HepG2 (cell line): ENCODE results near the gene ST6GALNAC3.

ENCODE experiments used
- NR3C1 ChIP-seq: sonication (generic); formaldehyde crosslinking; IDR thresholded peaks from 2 replicates; pipeline ENCODE4 v1.4.0; 2020; ENCODE audit warnings: missing genetic modification reagents
- SUZ12 ChIP-seq: fragments of 150-350 bp; IDR thresholded peaks from 2 replicates; pipeline ENCODE4 v1.6.1; 2014; ENCODE audit warnings: low read depth, low read length
- ZNF44 ChIP-seq: sonication (generic); formaldehyde crosslinking; IDR thresholded peaks from 2 replicates; pipeline ENCODE4 v1.5.1; 2020; ENCODE audit warnings: mild to moderate bottlenecking, missing genetic modification reagents
- ZNF644 ChIP-seq: IDR thresholded peaks from 2 replicates; pipeline ENCODE4 v1.6.1; 2016; ENCODE audit warnings: low read depth
- TF ChIP-seq, protein P1 (sequence below): sonication (generic); formaldehyde crosslinking; IDR thresholded peaks from 2 replicates; pipeline ENCODE4 v1.5.0; 2020; ENCODE audit warnings: mild to moderate bottlenecking, missing genetic modification reagents, moderate library complexity

DNA sequence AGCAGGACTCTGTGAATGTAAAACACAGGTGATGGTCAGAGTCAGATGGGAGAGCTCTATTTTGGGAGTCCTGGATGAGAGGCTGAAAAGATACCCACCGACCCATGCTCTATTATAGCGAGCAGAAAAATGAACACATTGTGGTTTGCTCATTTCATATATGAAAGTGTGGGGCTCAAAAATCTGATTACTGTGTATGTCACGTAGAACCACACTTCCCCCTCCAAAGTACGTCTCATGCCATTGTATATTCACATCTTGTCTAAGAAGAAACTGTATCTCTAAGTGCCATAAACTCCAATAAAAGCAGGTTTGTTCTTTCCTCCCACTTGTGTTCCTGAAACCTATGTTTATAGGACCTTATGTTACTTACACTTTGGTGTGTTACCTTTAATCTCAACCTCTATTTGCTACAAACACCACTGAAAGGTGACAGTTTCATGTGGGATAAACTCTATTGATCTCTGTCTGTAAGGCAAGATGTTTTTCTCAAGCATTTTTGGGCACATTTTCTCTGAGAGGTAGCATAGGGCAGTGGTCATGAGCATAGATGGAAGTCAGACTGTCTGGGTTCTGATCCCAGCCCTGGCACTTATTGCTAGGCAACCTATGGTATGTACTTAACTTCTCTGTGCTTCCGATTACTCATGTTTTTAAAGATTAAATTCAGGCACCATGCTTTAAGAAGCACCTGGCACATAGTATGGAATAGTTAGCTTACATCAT lies 214.4 kb downstream of the ST6GALNAC3 start:
- TF ChIP-seq NR3C1 (CRISPR knock-in tag) (no peak), SUZ12 (no peak), ZNF644 (CRISPR knock-in tag) (no peak), ZNF44 (CRISPR knock-in tag) (no peak)
- TF ChIP-seq, protein P1, sequence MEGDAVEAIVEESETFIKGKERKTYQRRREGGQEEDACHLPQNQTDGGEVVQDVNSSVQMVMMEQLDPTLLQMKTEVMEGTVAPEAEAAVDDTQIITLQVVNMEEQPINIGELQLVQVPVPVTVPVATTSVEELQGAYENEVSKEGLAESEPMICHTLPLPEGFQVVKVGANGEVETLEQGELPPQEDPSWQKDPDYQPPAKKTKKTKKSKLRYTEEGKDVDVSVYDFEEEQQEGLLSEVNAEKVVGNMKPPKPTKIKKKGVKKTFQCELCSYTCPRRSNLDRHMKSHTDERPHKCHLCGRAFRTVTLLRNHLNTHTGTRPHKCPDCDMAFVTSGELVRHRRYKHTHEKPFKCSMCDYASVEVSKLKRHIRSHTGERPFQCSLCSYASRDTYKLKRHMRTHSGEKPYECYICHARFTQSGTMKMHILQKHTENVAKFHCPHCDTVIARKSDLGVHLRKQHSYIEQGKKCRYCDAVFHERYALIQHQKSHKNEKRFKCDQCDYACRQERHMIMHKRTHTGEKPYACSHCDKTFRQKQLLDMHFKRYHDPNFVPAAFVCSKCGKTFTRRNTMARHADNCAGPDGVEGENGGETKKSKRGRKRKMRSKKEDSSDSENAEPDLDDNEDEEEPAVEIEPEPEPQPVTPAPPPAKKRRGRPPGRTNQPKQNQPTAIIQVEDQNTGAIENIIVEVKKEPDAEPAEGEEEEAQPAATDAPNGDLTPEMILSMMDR (CRISPR knock-in tag): no peak
